ENCODE measurements around the gene SLC25A21. TPM values are rescaled to one million over a fixed set of nuclear protein-coding genes. Genes with fewer than 3 reads are reported as not detected.

Gene SLC25A21
- total and polyA plus RNA-seq, 7 donors, result 0.07 to 0.37 (median 0.18) TPM; not detected in 1

DNA sequence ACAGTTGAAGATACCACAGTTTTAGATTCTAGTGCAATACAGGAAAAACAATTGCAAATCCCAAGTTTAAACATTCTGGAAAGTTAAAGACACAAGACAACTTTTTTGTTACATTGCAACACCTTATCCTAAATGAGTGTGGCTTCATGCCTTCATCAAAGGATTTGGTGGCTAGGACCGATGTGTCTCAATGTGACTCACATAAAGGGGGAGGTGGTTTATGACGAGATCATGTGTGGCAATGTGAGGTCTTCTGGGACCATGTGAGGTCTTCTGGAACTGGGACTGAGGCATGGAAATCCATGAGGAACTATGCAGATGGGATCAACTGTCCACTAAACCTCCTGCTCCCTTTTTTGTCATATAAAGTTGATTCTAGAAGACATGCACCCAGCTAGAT, 344.5 kb downstream of the SLC25A21 start:
- TF ChIP-seq, protein P1, sequence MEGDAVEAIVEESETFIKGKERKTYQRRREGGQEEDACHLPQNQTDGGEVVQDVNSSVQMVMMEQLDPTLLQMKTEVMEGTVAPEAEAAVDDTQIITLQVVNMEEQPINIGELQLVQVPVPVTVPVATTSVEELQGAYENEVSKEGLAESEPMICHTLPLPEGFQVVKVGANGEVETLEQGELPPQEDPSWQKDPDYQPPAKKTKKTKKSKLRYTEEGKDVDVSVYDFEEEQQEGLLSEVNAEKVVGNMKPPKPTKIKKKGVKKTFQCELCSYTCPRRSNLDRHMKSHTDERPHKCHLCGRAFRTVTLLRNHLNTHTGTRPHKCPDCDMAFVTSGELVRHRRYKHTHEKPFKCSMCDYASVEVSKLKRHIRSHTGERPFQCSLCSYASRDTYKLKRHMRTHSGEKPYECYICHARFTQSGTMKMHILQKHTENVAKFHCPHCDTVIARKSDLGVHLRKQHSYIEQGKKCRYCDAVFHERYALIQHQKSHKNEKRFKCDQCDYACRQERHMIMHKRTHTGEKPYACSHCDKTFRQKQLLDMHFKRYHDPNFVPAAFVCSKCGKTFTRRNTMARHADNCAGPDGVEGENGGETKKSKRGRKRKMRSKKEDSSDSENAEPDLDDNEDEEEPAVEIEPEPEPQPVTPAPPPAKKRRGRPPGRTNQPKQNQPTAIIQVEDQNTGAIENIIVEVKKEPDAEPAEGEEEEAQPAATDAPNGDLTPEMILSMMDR (IDR thresholded peaks at IDR 0.05), result no peak
- Histone ChIP-seq H3K27me3 (ENCODE audit: insufficient read depth in 3 of 3, low read length in 2 of 3) (no peaks in the 10 kb centered on the region), H3K36me3 (ENCODE audit: insufficient read depth in 1 of 2, low read depth in 1 of 2) (no peaks in the 10 kb centered on the region), H3K9me3 (no peaks in the 10 kb centered on the region), H3K4me1 (no peaks in the 10 kb centered on the region), H3K4me3 (no peak overlapping the region), H3K27ac (no peak overlapping the region)
- no peak for ATAC-seq
- WGBS, 3 donors, result 0 to 41% (median 0%) methylated on average over 2 of the region's 2 CpGs
- intact Hi-C loops (cut with DNase I), result no loop called here
- no peak for DNase-seq

DNA sequence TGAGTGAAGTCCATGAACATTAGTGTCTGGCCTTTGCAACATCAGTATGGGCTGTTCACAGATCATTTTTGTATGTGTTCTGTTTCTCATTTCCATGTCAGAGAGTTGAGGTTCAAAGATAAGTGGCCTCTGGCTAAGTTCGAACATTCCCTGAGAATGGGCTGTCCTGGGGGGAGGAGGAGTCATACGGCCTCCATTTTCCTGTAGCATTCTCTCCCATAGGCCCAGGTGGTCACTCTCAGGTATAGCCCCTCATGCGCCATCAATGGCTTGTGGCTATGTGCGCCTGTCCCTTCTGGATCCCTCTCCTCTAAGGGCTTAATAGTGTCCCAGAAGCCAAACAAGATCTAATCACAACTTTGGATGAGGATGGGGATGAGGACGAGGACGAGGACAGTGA, 345.8 kb downstream of the SLC25A21 start:
- TF ChIP-seq, protein P1 (IDR thresholded peaks at IDR 0.05), result no peak
- WGBS, 3 donors, result 75 to 89% (median 76%) methylated on average over 6 of the region's 6 CpGs

DNA sequence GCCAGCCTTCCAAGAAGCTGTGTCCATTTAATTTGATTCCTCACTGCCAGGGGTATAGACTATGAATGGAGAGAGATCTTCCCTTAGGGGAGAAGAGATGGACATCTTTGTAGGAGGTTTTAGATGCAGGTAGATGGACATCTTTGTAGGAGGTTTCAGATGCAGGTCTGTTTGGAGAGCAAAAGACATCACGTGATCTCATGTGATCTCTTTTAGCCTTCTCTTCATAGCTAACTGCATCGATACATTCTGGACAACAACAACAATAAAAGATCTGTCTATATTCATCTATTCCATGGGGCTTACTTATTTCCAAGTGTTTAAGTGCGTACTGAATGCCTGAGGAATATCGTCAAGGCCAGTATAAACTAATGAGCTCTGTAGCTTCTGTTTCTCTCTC, 347.6 kb downstream of the SLC25A21 start:
- no peaks in the 10 kb centered on the region for H3K4me1 ChIP-seq
- H3K36me3 ChIP-seq (ENCODE audit: insufficient read depth in 1 of 2, low read depth in 1 of 2), result no peaks in the 10 kb centered on the region
- no peaks in the 10 kb centered on the region for H3K9me3 ChIP-seq
- 88 to 96% (median 88%) methylated on average over 4 of the region's 4 CpGs for WGBS, 3 donors
- no peak overlapping the region for H3K4me3 ChIP-seq
- no peak overlapping the region for H3K27ac ChIP-seq
- DNase-seq, result no peak
- H3K27me3 ChIP-seq (ENCODE audit: insufficient read depth in 3 of 3, low read length in 2 of 3), result no peaks in the 10 kb centered on the region
- intact Hi-C loops (cut with DNase I), result loop anchor here in 1 of 2 donors (5.0 kb wide), 1 partner anchor 1922 kb away; no protein-coding TSS in a partner anchor
- TF ChIP-seq, protein P1 (IDR thresholded peaks at IDR 0.05), result no peak
- no peak for ATAC-seq

More for the DNA sequence above, 345.8 kb downstream of the SLC25A21 start:
- Histone ChIP-seq H3K4me1 (no peaks in the 10 kb centered on the region), H3K27me3 (ENCODE audit: insufficient read depth in 3 of 3, low read length in 2 of 3) (no peaks in the 10 kb centered on the region), H3K4me3 (no peak overlapping the region), H3K27ac (no peak overlapping the region), H3K9me3 (no peaks in the 10 kb centered on the region), H3K36me3 (ENCODE audit: insufficient read depth in 1 of 2, low read depth in 1 of 2) (no peaks in the 10 kb centered on the region)
- no peak for DNase-seq
- no peak for ATAC-seq
- intact Hi-C loops (cut with DNase I), result no loop called here

DNA sequence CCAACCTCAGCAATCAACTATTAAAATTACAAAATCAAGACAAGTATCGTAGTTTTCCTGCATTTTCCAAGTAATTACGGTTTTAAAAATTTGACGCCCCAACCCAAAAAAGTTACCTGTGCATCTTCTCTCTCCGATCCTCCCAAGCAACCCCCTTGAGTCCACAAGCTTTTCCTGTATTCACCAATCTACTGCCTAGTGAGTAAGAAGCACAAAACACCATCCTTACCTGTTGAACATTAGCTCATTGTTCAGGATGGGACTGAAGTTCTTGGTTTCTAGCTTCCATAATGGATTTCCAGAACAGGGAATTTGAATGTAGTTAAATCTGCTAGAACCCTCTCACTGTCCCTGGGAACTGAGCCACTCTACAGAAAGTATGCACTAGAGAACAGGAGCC, 348.8 kb downstream of the SLC25A21 start:
- TF ChIP-seq, protein P1 (IDR thresholded peaks at IDR 0.05), result no peak
- WGBS, 3 donors, result 68 to 71% (median 70%) methylated on average over 4 of the region's 4 CpGs
- H3K9me3 ChIP-seq, result no peaks in the 10 kb centered on the region
- H3K4me1 ChIP-seq, result no peaks in the 10 kb centered on the region
- H3K27me3 ChIP-seq (ENCODE audit: insufficient read depth in 3 of 3, low read length in 2 of 3), result no peaks in the 10 kb centered on the region
- H3K4me3 ChIP-seq, result no peak overlapping the region
- DNase-seq (no peak), ATAC-seq (no peak)
- H3K36me3 ChIP-seq (ENCODE audit: insufficient read depth in 1 of 2, low read depth in 1 of 2), result no peaks in the 10 kb centered on the region
- no peak overlapping the region for H3K27ac ChIP-seq
- intact Hi-C loops (cut with DNase I), result loop anchor here in 1 of 2 donors (5.0 kb wide), 1 partner anchor 1924 kb away; no protein-coding TSS in a partner anchor

DNA sequence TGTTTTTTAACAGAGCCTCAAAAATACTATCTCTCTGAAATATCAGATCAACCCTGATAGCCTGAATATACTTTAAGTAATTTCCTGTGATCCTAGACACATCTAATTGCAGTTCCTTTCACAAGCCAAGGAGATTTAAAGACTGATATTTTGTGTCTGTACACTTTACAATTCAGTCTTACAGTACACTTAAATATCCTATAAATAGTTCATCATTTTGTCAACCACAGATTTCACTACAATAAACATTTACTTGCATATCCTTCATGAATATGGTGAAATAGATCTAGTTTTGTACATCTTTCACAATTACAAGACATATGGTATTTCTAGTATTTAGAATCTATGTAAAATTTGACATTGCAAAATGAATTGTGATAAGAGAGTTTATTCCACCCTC, 349.7 kb downstream of the SLC25A21 start:
- Histone ChIP-seq H3K4me1 (no peaks in the 10 kb centered on the region), H3K27me3 (ENCODE audit: insufficient read depth in 3 of 3, low read length in 2 of 3) (no peaks in the 10 kb centered on the region), H3K4me3 (no peak overlapping the region), H3K36me3 (ENCODE audit: insufficient read depth in 1 of 2, low read depth in 1 of 2) (no peaks in the 10 kb centered on the region), H3K27ac (no peak overlapping the region), H3K9me3 (no peaks in the 10 kb centered on the region)
- intact Hi-C loops (cut with DNase I), result loop anchor here in 1 of 2 donors (5.0 kb wide), 1 partner anchor 1925 kb away; no protein-coding TSS in a partner anchor
- TF ChIP-seq, protein P1 (IDR thresholded peaks at IDR 0.05), result no peak
- no peak for ATAC-seq
- DNase-seq, result no peak

Measured in psoas muscle (tissue), 8 donors.